ENCODE measurements around the gene NRIP1.

NRIP1 gene

DNA sequence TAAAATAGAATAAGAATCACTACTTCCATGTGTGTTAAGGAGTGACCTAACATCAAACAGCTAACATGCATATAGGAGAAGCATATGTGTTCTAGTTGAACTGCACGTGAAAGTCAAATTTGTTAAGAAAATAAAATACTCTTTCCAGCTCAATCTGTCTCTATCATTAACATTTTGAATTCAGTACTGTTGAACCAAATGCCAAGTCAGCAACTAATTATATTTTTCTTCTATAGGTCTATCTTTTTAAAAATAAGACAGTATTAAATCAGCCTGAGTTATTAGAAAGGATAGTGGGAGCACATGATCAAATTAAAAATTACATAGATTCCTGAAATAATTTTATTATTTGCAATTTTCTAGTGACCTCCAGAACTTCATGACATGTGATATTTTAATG is 141.8 kb downstream of the NRIP1 start:
- TF ChIP-seq EZH2phosphoT487 (conservative IDR thresholded peaks at IDR 0.05; ENCODE audit: low read length): no peak
- TF ChIP-seq, protein P1, sequence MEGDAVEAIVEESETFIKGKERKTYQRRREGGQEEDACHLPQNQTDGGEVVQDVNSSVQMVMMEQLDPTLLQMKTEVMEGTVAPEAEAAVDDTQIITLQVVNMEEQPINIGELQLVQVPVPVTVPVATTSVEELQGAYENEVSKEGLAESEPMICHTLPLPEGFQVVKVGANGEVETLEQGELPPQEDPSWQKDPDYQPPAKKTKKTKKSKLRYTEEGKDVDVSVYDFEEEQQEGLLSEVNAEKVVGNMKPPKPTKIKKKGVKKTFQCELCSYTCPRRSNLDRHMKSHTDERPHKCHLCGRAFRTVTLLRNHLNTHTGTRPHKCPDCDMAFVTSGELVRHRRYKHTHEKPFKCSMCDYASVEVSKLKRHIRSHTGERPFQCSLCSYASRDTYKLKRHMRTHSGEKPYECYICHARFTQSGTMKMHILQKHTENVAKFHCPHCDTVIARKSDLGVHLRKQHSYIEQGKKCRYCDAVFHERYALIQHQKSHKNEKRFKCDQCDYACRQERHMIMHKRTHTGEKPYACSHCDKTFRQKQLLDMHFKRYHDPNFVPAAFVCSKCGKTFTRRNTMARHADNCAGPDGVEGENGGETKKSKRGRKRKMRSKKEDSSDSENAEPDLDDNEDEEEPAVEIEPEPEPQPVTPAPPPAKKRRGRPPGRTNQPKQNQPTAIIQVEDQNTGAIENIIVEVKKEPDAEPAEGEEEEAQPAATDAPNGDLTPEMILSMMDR (IDR thresholded peaks at IDR 0.05; ENCODE audit: insufficient read depth, low read length, poor library complexity, severe bottlenecking): no peak
- H3K9me2 ChIP-seq (replicated peaks; ENCODE audit: insufficient read depth, low read length): no peaks in the 10 kb centered on the region
- H3F3A ChIP-seq (ENCODE audit: insufficient read depth): no peaks in the 10 kb centered on the region
- no peaks in the 10 kb centered on the region for H3K27me3 ChIP-seq (ENCODE audit: low read length)
- no peaks in the 10 kb centered on the region for H3K79me2 ChIP-seq (ENCODE audit: insufficient read depth, low read length)
- no peak overlapping the region for H2AFZ ChIP-seq (ENCODE audit: low read depth, low read length, severe bottlenecking)
- H3K36me3 ChIP-seq (ENCODE audit: low read length): no peaks in the 10 kb centered on the region
- no peaks in the 10 kb centered on the region for H4K20me1 ChIP-seq (ENCODE audit: low read depth, low read length)
- H3K27ac ChIP-seq (ENCODE audit: low read depth, low read length): no peak overlapping the region
- no peak overlapping the region for H3K9ac ChIP-seq (ENCODE audit: low read length)
- H3K9me3 ChIP-seq (ENCODE audit: insufficient read depth, low read length): no peaks in the 10 kb centered on the region
- H3K4me2 ChIP-seq (ENCODE audit: low read depth, low read length, poor library complexity, severe bottlenecking): no peak overlapping the region
- H3K4me3 ChIP-seq (ENCODE audit: insufficient read depth, low read length, poor library complexity, severe bottlenecking): no peak overlapping the region

GRCh38 chr21:14918527-14918926 is 146.3 kb downstream of the NRIP1 start:
- Histone ChIP-seq H3F3A (ENCODE audit: insufficient read depth) (no peaks in the 10 kb centered on the region), H4K20me1 (ENCODE audit: low read depth, low read length) (no peaks in the 10 kb centered on the region), H3K27me3 (ENCODE audit: low read length) (no peaks in the 10 kb centered on the region), H3K9ac (ENCODE audit: low read length) (no peak overlapping the region), H2AFZ (ENCODE audit: low read depth, low read length, severe bottlenecking) (no peak overlapping the region), H3K9me3 (ENCODE audit: insufficient read depth, low read length) (no peaks in the 10 kb centered on the region), H3K36me3 (ENCODE audit: low read length) (no peaks in the 10 kb centered on the region), H3K4me3 (ENCODE audit: insufficient read depth, low read length, poor library complexity, severe bottlenecking) (no peak overlapping the region), H3K9me2 (replicated peaks; ENCODE audit: insufficient read depth, low read length) (no peaks in the 10 kb centered on the region), H3K79me2 (ENCODE audit: insufficient read depth, low read length) (no peaks in the 10 kb centered on the region), H3K4me2 (ENCODE audit: low read depth, low read length, poor library complexity, severe bottlenecking) (no peak overlapping the region), H3K27ac (ENCODE audit: low read depth, low read length) (no peak overlapping the region)
- TF ChIP-seq, protein P1 (IDR thresholded peaks at IDR 0.05; ENCODE audit: insufficient read depth, low read length, poor library complexity, severe bottlenecking): no peak
- no peak for TF ChIP-seq EZH2phosphoT487 (conservative IDR thresholded peaks at IDR 0.05; ENCODE audit: low read length)

GRCh38 chr21:14917762-14918161 is 147.0 kb downstream of the NRIP1 start:
- TF ChIP-seq, protein P1 (IDR thresholded peaks at IDR 0.05; ENCODE audit: insufficient read depth, low read length, poor library complexity, severe bottlenecking): no peak
- TF ChIP-seq EZH2phosphoT487 (conservative IDR thresholded peaks at IDR 0.05; ENCODE audit: low read length): no peak
- H3K4me3 ChIP-seq (ENCODE audit: insufficient read depth, low read length, poor library complexity, severe bottlenecking): no peak overlapping the region
- no peaks in the 10 kb centered on the region for H3K27me3 ChIP-seq (ENCODE audit: low read length)
- H3K9me3 ChIP-seq (ENCODE audit: insufficient read depth, low read length): no peaks in the 10 kb centered on the region
- no peaks in the 10 kb centered on the region for H4K20me1 ChIP-seq (ENCODE audit: low read depth, low read length)
- no peaks in the 10 kb centered on the region for H3K79me2 ChIP-seq (ENCODE audit: insufficient read depth, low read length)
- no peak overlapping the region for H3K9ac ChIP-seq (ENCODE audit: low read length)
- H2AFZ ChIP-seq (ENCODE audit: low read depth, low read length, severe bottlenecking): no peak overlapping the region
- no peaks in the 10 kb centered on the region for H3F3A ChIP-seq (ENCODE audit: insufficient read depth)
- no peaks in the 10 kb centered on the region for H3K36me3 ChIP-seq (ENCODE audit: low read length)
- no peak overlapping the region for H3K4me2 ChIP-seq (ENCODE audit: low read depth, low read length, poor library complexity, severe bottlenecking)
- H3K27ac ChIP-seq (ENCODE audit: low read depth, low read length): no peak overlapping the region
- no peaks in the 10 kb centered on the region for H3K9me2 ChIP-seq (replicated peaks; ENCODE audit: insufficient read depth, low read length)

Data from SU-DHL-6 (cell line).